Activated CD4-positive, alpha-beta T cell treated with anti-CD3 and anti-CD28 coated beads, Interleukin-2, amount 50 U/mL, for 16 hours (primary cell): ENCODE measurements around the gene PPP1R10.

Source experiments
- DNase-seq: peaks from one replicate; pipeline ENCODE4 v3.0.0-alpha.2; 2020

PPP1R10 gene

DNA sequence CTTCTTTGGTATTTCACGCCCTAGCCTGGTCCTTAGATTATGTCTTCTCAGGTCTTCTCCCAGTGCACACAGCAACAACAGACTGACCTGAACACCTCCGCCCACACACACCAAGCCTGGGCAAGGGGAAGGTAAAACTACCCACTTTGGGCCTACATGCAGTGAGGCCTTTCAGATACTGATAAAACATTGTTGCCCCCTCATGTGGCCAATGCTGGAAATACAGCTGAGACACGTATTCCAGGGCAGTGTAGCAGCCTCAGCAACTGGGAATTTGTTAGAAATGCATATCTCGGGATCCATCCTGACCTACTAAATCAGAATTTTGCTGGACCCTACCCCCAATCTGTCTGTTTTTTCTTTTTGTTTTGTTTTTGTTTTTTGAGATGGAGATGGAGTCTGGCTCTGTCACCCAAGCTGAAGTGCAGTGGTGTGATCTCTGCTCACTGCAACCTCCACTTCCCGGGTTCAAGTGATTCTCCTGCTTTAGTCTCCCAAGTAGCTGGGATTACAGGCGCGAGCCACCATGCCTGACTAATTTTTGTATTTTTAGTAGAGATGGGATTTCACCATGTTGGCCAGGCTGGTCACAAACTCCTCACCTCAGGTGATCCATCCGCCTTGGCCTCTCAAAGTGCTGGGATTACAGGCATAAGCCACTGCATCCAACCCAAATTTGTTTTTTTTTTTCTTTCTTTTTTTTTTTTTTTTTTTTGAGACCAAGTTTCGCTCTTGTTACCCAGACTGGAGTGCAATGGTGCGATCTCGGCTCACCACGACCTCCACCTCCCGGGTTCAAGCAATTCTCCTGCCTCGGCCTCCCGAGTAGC is 19.5 kb downstream of the PPP1R10 start:
- DNase-seq: peak; percentile 81

GRCh38 chr6:30592287-30592686 is 24.8 kb downstream of the PPP1R10 start:
- DNase-seq: no peak

DNA sequence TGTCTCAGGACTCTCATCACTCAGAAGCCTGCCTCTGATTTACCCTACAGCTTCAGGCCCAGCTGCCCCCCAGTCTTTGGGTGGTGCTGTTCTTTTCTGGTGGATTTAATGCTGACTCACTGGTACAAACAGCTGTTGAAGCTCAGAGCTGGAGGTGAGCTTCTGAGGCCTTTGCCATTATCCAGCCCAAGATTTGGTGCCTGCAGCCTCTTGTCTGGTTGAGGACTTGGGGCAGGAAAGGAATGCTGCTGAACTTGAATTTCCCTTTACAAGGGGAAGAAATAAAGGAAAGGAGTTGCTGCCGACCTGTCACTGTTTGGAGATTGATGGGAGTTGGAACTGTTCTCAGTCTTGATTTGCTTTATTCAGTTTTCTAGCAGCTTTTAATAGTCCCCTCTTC is 26.0 kb downstream of the PPP1R10 start:
- DNase-seq: no peak

- no peak for DNase-seq
Observed at GRCh38 chr6:30590509-30590908, 26.5 kb downstream of the PPP1R10 start.

GRCh38 chr6:30589754-30590358 is 27.2 kb downstream of the PPP1R10 start:
- DNase-seq: no peak

DNA sequence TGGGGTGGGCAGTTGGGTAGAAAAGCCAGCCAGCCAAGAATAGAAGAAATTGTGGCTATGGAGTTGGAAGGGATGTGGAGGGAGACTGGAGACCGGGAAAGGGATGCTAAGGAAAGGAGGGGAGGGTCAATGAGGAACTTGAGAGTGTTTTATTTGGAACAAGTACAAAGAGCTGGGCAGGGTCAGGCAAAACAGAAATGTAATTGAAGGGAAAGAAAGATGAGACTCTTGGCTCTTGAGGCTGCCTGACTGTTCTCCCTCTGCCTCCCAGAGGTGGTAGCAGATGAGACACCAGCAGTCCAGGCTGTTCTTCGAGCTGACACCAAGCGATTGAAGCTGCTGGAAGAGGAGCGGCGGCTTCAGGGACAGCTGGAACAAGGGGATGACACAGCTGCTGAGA is 33.1 kb downstream of the PPP1R10 start:
- no peak for DNase-seq

DNA sequence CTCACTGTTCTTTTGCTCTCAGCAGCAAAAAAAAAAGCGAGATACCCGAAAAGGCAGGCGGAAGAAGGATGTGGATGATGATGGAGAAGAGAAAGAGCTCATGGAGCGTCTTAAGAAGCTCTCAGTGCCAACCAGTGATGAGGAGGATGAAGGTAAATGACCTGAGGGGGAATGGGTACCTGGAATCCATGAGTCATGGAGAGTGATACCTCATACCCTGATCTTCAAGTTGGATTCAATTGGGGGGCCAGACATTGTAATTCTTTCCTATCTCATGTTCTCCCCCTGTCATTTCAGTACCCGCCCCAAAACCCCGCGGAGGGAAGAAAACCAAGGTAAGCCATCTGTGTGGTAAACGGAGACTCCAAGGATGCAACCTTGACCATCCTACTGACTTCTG is 39.0 kb downstream of the PPP1R10 start:
- no peak for DNase-seq

- DNase-seq: no peak
Observed at GRCh38 chr6:30573113-30573512, 43.9 kb downstream of the PPP1R10 start.

DNA sequence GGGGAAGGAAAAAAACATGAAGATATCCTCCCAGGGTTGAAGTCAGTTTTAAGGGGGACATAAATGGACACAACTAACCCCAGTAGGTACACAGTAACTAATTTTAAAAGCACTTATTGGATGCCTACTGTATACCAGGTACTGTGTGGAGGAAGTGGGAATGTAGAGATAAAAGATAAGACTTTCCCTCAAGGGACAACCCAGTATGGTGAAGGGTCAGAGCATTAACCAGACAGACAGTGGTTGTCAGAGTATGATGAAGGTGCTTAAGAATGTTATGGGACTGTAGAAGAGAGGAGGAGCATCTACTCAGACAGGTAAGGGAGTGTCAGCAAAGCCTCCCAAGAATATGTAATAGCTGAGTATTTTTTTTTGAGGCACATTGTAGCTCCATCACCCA is 44.9 kb downstream of the PPP1R10 start:
- no peak for DNase-seq

DNA sequence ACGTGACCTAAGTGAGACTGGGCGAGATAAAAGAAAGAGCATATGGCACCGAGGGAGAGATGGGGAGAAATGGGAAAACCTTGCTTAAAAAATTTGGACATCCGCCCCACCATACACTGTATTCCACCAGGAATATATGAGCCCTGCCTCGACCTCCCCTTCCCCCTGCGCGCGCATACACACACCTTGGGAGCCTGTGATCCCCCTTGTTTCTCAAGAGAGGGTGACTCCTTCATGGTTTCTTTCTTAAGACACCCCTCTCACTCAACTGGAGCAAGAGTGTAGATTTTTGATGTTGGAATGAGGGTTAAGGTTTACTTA is 45.3 kb downstream of the PPP1R10 start:
- DNase-seq: no peak

- peak; percentile 99 for DNase-seq
Observed at GRCh38 chr6:30571075-30571761, 45.8 kb downstream of the PPP1R10 start, which contains the start of gene ABCF1. ABCF1 (plus strand) TSS chr6:30571442; CDS start chr6:30571488, 46 bp downstream.

DNA sequence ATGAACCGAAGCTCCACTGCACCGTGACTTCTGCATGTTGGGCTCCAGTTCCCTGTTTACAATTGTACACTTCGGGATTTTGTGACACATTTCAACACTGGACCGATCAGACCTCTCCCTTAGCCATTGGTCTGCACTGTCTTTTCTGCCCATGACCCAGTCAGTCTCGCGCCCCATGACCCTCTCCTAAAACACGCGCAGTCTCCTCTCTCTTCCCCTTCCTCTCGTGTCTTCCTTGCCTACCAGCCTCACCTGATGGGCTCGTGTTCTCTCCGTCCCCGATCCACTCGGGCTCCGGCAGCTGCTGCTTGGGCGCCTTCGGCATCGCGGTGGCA is 46.3 kb downstream of the PPP1R10 start:
- DNase-seq: no peak

GRCh38 chr6:30570263-30570662 is 46.8 kb downstream of the PPP1R10 start:
- no peak for DNase-seq

GRCh38 chr6:30568245-30568644 is 48.8 kb downstream of the PPP1R10 start:
- peak; percentile 71 for DNase-seq

DNA sequence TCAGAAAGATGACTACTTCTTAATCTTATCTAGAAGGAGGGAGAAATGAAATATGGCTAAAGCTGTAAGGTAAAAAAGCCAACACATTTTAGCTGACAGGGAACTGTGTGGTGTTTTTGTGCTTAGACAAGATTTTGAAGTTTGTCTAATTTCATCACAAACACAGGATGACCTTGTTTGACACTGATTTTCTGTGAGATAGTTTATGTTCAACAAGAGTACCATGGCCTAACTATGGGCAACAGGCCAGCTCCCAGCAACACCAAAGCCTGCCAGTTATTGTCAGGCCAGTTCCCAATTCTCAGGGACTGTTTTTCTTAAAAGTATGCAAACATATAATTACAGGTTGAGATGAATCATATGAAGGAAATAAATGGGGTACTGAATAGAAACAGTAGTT is 51.3 kb downstream of the PPP1R10 start:
- DNase-seq: no peak

- DNase-seq: no peak
Observed at GRCh38 chr6:30564114-30564513, 52.9 kb downstream of the PPP1R10 start.

GRCh38 chr6:30562470-30563425 is 54.3 kb downstream of the PPP1R10 start:
- no peak for DNase-seq

GRCh38 chr6:30560930-30561329 is 56.1 kb downstream of the PPP1R10 start:
- no peak for DNase-seq

DNA sequence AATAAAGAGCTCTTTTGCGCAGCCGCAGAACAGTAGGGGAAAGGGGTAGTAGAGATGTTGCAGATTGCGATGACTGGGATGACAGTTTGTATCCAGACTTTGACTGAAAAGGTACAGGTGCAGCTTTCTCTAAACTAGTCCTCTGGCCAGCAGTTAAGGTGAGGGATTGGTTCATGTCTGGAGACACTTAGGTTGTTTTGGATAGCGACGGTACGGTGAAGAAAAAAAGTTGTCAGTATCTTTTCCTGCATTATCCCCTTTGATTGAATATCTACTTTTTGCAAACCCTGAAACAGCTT is 59.4 kb downstream of the PPP1R10 start:
- no peak for DNase-seq

DNA sequence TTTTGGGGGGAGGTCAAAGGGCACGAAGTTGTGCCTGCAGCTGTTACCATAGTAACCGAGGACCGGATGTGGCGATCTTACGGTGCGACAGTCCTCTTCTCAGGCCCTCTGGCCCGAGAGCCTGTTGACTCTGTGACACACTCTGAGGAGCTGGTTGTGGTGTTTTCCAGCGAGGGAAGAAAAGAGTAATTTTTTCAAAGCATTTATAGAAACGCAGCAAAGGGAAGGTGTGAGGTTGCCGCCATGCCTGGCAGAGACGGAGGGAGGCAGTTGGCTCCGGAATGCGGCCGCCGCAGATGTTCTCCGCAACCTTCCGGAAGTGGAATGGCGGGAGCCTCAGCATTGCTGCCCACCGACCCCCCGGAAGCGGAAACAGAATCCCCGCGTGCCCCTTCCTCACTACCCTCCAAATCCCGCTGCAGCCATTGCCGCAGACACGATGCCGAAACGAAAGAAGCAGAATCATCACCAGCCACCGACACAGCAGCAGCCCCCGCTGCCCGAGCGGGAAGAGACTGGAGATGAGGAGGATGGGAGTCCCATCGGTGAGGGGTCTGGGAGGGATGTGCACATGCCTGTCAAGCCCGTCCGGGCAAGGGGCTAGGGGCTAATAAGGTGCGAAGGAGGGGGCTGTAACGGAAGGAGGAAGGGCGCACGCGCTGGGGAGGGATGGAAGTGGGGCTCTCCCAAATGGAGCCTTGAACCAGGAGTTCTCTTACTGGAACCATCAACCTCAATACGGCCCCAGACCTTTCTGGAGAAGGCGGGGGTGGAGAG is 59.9 kb downstream of the PPP1R10 start, which contains the start of gene PRR3:
Gene PRR3, plus strand, starts transcription at position 390 of the 777 bp plus-strand sequence. Its CDS starts 50 bp downstream, at position 440.
- peak; percentile 94 for DNase-seq

DNA sequence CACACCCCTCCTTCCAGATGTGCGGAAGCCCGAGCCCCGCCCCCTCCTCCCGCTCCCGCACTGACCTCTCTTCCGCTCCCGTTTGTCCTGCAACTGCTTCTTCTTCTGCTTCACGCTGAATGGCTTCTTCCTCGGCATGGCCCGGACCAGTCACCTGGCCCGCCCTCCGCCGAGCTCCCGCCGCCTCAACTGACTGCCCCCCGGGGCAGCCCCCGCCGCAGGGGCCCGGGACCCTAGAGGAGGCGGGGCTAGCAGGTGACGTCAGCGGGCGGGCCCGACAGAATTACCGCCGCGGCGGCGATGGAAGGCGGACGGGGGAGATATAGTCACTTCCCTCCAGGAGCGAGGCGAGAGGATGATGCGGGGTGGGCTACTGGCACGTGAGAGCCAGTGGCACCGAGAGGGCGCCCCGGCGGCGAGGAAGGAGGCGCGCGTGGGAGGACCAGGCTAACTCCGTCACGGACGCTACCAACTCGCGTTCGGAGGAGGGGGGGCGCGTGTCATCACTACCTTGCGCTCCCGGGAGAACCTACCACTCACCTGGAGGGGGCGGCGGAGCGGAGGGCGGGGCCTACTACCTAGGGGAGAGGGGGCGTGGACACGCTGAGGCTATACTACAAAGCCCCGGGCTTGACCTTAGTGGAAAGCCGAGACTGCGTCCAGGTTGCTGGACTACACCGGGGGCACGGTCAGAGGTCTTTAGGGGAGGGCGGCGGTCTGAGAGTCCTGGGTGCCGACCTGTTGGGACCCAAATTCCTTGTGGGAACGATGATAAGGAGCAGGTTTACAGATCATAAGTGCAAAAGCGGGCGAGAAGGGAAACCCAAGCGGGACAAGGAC is 60.8 kb downstream of the PPP1R10 start, which contains the start of gene GNL1:
Gene GNL1, minus strand, starts transcription at position 424 of the 840 bp plus-strand sequence. Its CDS starts 286 bp downstream, at position 138.
- peak; percentile 97 for DNase-seq
